Measurements from ENCODE around the gene PHF3. TPM values are rescaled to one million over a fixed set of nuclear protein-coding genes. Genes with fewer than 3 reads are reported as not detected.

Gene PHF3
- polyA plus RNA-seq, 2 of the 4 experiments (the other 2 are of a cell fraction) = 13.9 to 28.4 TPM

DNA sequence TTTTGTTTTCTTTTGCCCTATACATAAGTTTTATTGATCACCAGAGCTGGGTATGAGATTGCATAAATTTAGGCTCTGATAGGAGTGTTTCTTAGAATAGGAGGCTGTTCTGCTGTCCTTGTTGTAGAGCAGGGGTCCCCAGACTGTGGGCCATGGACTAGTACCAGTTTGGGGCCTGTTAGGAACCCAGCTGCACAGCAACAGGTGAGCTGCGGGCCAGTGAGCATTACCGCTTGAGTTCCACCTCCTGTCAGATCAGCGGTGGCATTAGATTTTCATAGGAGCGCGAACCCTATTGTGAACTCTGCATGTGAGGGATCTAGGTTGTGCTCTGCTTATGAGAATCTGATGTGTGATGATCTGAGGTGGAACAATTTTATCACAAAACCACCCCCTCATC, 26.2 kb downstream of the PHF3 start:
- 98% methylated on average over 5 of the region's 5 CpGs for WGBS (ENCODE audit: missing lambda C conversion rate)
- FAIRE-seq (no peak), ATAC-seq (no peak), DNase-seq (ENCODE audit: low read depth in 1 of 2, low spot score in 1 of 2) (no peak)
- Histone ChIP-seq H3K4me1 (peaks cover 18% of the 10 kb centered on the region), H3K27ac (no peak overlapping the region), H3K4me3 (no peak overlapping the region), H3K4me2 (no peak overlapping the region), H3K9me3 (no peaks in the 10 kb centered on the region)
- no peak for TF ChIP-seq FOXS1 (CRISPR knock-in tag; IDR thresholded peaks at IDR 0.05)
- no peak for TF ChIP-seq SMC3 (IDR thresholded peaks at IDR 0.05)
- TF ChIP-seq NR3C1 (IDR thresholded peaks at IDR 0.05) = no peak
- TF ChIP-seq SREBF2 (IDR thresholded peaks at IDR 0.05) = no peak
- no peak for TF ChIP-seq POLR2AphosphoS2 (conservative IDR thresholded peaks at IDR 0.05; ENCODE audit: low read length)
- no peak for TF ChIP-seq CEBPB (IDR thresholded peaks at IDR 0.05)
- no peak for TF ChIP-seq MAFK (IDR thresholded peaks at IDR 0.05; ENCODE audit: partially characterized antibody)
- no peak for TF ChIP-seq ZFP36 (IDR thresholded peaks at IDR 0.05; ENCODE audit: borderline replicate concordance, partially characterized antibody)
- TF ChIP-seq RARB (CRISPR knock-in tag; IDR thresholded peaks at IDR 0.05) = no peak
- no peak for TF ChIP-seq HOXB13 (CRISPR knock-in tag; IDR thresholded peaks at IDR 0.05; ENCODE audit: low read depth)
- no peak for TF ChIP-seq NFE2L2 (conservative IDR thresholded peaks at IDR 0.05; ENCODE audit: low read length)
- no peak for TF ChIP-seq RNF2 (IDR thresholded peaks at IDR 0.05; ENCODE audit: borderline replicate concordance, low read depth)
- TF ChIP-seq, protein P1, sequence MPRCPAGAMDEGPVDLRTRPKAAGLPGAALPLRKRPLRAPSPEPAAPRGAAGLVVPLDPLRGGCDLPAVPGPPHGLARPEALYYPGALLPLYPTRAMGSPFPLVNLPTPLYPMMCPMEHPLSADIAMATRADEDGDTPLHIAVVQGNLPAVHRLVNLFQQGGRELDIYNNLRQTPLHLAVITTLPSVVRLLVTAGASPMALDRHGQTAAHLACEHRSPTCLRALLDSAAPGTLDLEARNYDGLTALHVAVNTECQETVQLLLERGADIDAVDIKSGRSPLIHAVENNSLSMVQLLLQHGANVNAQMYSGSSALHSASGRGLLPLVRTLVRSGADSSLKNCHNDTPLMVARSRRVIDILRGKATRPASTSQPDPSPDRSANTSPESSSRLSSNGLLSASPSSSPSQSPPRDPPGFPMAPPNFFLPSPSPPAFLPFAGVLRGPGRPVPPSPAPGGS (IDR thresholded peaks at IDR 0.05) = no peak
- no peak for TF ChIP-seq JUN (IDR thresholded peaks at IDR 0.05)
- TF ChIP-seq RFX5 (IDR thresholded peaks at IDR 0.05) = no peak
- TF ChIP-seq EHF (CRISPR knock-in tag; IDR thresholded peaks at IDR 0.05) = no peak
- TF ChIP-seq, protein P2, sequence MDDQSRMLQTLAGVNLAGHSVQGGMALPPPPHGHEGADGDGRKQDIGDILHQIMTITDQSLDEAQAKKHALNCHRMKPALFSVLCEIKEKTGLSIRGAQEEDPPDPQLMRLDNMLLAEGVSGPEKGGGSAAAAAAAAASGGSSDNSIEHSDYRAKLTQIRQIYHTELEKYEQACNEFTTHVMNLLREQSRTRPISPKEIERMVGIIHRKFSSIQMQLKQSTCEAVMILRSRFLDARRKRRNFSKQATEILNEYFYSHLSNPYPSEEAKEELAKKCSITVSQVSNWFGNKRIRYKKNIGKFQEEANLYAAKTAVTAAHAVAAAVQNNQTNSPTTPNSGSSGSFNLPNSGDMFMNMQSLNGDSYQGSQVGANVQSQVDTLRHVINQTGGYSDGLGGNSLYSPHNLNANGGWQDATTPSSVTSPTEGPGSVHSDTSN (IDR thresholded peaks at IDR 0.05) = no peak
- no peak for TF ChIP-seq RCOR1 (IDR thresholded peaks at IDR 0.05; ENCODE audit: low read depth, low read length)
- ChIA-PET CTCF (interaction anchor here (1.1 kb wide), 1 partner anchor 27 kb away, joined by 3 read pairs; no protein-coding TSS in a partner anchor), POLR2A (no interaction called here)

DNA sequence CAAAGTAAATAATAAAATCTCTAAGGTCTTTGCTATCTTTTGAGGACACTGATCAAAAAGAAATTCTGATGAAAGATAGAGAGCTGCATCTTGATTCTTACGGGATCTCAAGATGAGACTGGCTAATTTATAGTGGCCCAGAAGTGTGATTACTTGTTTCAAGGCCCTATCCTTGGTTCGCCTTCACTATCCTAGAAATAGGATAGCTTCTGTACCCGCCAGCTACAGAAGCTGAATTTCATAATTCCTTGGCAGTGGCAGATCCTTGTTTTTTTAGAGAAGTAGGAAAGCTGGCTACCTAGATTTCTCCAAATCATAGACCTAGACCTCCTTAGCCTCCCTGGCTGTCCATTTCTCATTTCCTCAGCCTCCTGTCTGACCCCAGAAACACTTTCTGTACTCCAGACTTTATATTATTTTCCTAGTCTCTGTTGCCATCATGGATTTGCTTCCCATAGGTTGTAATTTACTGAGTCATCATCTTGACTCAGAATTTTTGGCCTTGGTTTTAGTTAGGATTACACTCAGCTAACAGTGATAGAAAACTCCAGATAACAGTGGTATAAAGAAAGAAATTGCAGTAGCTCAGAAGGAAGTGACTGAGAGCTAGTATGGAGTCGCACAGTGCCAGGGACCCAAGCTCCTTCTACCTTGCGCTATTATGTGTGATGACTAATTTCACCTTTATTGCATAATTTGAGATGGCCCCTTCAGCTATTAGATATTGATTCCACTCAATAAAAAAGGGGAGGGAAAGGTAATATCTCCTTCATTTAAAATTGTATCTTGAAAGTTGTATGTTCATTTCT, 27.7 kb downstream of the PHF3 start:
- ChIA-PET POLR2A (interaction anchor here (1.4 kb wide), 1 partner anchor 27 kb away, joined by 8 read pairs; the partner anchor contains the start of gene PHF3), CTCF (interaction anchor here (1.0 to 1.6 kb wide), 3 partner anchors 11 to 101 kb away, joined by 3 to 5 read pairs (median 5); partner anchors contain the start of gene PHF3)
- DNase-seq (ENCODE audit: low read depth in 1 of 2, low spot score in 1 of 2) (peak in 1 of 2 experiments; percentile 37), ATAC-seq (peak; percentile 83 to 84), FAIRE-seq (no peak)
- TF ChIP-seq, protein P3, sequence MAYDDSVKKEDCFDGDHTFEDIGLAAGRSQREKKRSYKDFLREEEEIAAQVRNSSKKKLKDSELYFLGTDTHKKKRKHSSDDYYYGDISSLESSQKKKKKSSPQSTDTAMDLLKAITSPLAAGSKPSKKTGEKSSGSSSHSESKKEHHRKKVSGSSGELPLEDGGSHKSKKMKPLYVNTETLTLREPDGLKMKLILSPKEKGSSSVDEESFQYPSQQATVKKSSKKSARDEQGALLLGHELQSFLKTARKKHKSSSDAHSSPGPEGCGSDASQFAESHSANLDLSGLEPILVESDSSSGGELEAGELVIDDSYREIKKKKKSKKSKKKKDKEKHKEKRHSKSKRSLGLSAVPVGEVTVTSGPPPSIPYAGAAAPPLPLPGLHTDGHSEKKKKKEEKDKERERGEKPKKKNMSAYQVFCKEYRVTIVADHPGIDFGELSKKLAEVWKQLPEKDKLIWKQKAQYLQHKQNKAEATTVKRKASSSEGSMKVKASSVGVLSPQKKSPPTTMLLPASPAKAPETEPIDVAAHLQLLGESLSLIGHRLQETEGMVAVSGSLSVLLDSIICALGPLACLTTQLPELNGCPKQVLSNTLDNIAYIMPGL (CRISPR knock-in tag; IDR thresholded peaks at IDR 0.05; ENCODE audit: borderline replicate concordance) = no peak
- TF ChIP-seq MAFK (IDR thresholded peaks at IDR 0.05; ENCODE audit: partially characterized antibody) (peak; percentile 88), FOSL2 (IDR thresholded peaks at IDR 0.05) (0 out of 2 replicates have a peak, but pooled peaks have one; percentile 18), FOSL2 (CRISPR knock-in tag; IDR thresholded peaks at IDR 0.05) (no peak; the same call in 1 of the 2 replicates)
- H3K4me3 ChIP-seq = no peak overlapping the region
- peak overlapping the region in 1 of 2 experiments; percentile 70; a peak in 4 of 6 replicates for H3K27ac ChIP-seq
- peaks cover 18% of the 10 kb centered on the region for H3K4me1 ChIP-seq
- WGBS (ENCODE audit: missing lambda C conversion rate) = 80% methylated on average over 5 of the region's 5 CpGs
- H3K4me2 ChIP-seq = peak overlapping the region; percentile 44
- H3K9me3 ChIP-seq = no peaks in the 10 kb centered on the region
